SH-SY5Y (cell line): ENCODE measurements around the gene SURF1.

Experiments used
- GATA2 ChIP-seq: IDR thresholded peaks from 2 replicates; pipeline ENCODE4 v1.6.1; 2011; ENCODE audit warnings: mild to moderate bottlenecking, low read depth, low read length
- GATA3 ChIP-seq: IDR thresholded peaks from 2 replicates; pipeline ENCODE4 v1.6.1; 2011; ENCODE audit warnings: low read depth, mild to moderate bottlenecking, low read length, moderate library complexity

DNA sequence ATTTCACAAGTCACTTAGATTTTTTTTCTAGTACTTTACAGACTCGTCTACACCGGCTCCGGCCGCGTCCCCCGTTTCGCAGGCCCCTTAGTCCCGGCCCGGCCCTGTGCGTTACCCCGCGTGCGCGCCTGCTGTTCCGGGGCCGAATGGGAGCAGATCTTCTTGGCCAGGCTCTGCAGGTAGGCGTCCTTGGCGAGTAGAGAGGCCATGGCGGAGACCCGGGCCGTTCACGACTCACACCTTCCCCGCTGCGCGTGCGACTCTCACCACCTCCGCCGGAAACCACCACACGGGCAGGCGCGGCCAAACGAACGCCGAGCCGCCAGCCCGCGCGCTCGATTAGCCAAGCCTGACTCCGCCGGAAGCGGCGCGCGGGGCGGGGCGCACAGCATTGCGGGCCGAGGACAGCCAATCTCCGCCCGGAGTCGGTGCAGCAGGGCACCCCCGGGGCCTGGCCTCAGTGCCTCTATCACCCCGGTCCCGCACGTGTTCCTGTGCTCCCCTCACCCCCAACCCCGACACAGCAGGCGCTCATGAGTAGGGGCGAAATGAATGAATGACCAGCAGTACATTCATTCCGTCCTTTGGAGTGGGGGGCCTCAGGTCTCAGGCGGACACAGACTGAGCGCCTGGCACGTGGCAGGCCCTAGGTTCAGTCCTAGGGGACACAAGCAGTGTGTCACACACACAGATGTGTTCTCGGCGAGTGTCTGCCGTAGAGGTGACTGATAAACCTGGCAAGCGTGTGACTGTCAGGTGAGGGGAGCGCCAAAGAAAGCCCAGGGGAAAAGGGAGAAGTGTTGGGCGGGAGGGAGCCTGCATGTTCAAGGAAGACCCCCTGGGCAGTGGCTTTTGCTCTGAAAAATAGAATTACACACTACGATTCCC lies 20.1 kb downstream of the SURF1 start, which contains the start of gene SURF6:
- TF ChIP-seq GATA2 (no peak), GATA3 (no peak)
